Osteoblast (primary cell): ENCODE results near the gene CSDE1. TPM values are rescaled to one million over a fixed set of nuclear protein-coding genes. Genes with fewer than 3 reads are reported as not detected.

ENCODE experiments used
- DNase-seq: peaks from one replicate; pipeline ENCODE4 v3.0.0; 2011; ENCODE audit warnings: low spot score, mixed read lengths; ENCODE audit not compliant: insufficient read length; ENCODE audit errors: missing footprints
- H2AFZ ChIP-seq: 2 replicates; pipeline ENCODE4 v1.6.0; 2011; ENCODE audit warnings: mild to moderate bottlenecking, low read length
- H3K27ac ChIP-seq: 2 replicates; pipeline ENCODE4 v1.5.1; 2011; ENCODE audit warnings: mild to moderate bottlenecking, low read depth, low read length, moderate library complexity
- H3K27me3 ChIP-seq: 2 replicates; pipeline ENCODE4 v1.6.0; 2012; ENCODE audit warnings: mild to moderate bottlenecking, control low read depth, inconsistent platforms, low read length, moderate library complexity; ENCODE audit not compliant: insufficient read depth
- H3K36me3 ChIP-seq: 2 replicates; pipeline ENCODE4 v1.5.1; 2011; ENCODE audit warnings: mild to moderate bottlenecking, low read length, control low read depth, moderate library complexity; ENCODE audit not compliant: insufficient read depth
- H3K4me1 ChIP-seq: 2 replicates; pipeline ENCODE4 v1.5.1; 2011; ENCODE audit warnings: mild to moderate bottlenecking, low read length, control low read depth, moderate library complexity; ENCODE audit not compliant: insufficient read depth
- H3K4me2 ChIP-seq: 2 replicates; pipeline ENCODE4 v1.6.0; 2011; ENCODE audit warnings: mild to moderate bottlenecking, low read length; ENCODE audit not compliant: insufficient read depth
- H3K4me3 ChIP-seq: fragments of 200-600 bp; sonication (generic); 3 replicates; pipeline ENCODE4 v1.5.1; 2012; ENCODE audit warnings: mild to moderate bottlenecking, low read length, inconsistent platforms; ENCODE audit not compliant: insufficient read depth
- H3K79me2 ChIP-seq: 2 replicates; pipeline ENCODE4 v1.6.0; 2012; ENCODE audit warnings: mild to moderate bottlenecking, low read length, control low read depth, inconsistent platforms; ENCODE audit not compliant: insufficient read depth
- H3K9me3 ChIP-seq: 2 replicates; pipeline ENCODE4 v1.5.1; 2011; ENCODE audit warnings: low read depth, low read length, control low read depth
- H4K20me1 ChIP-seq: 2 replicates; pipeline ENCODE4 v1.6.0; 2012; ENCODE audit warnings: mild to moderate bottlenecking, low read length, control low read depth; ENCODE audit not compliant: insufficient read depth
- CTCF ChIP-seq: IDR thresholded peaks from 2 replicates; pipeline ENCODE4 v1.5.1; 2011; ENCODE audit warnings: mild to moderate bottlenecking, low read depth, low read length, moderate library complexity; ENCODE audit errors: extremely low read depth
- total RNA-seq: library from RNA; depleted of rRNA; stranded (reverse); fragments of >200 nt; gene quantifications from 2 replicates; pipeline ENCODE4 v1.2.3, GENCODE V29; 2012

The CSDE1 gene
- total RNA-seq, 1 donor = 599 TPM

- Histone ChIP-seq H3K4me3 (no peak overlapping the region), H3K4me1 (no peaks in the 10 kb centered on the region), H3K79me2 (no peaks in the 10 kb centered on the region), H3K9me3 (no peaks in the 10 kb centered on the region), H3K27ac (no peak overlapping the region), H3K4me2 (no peak overlapping the region), H2AFZ (no peak overlapping the region), H3K27me3 (no peaks in the 10 kb centered on the region), H4K20me1 (no peaks in the 10 kb centered on the region), H3K36me3 (peaks cover 11% of the 10 kb centered on the region)
- DNase-seq = no peak
- TF ChIP-seq CTCF = no peak
Observed at GRCh38 chr1:114701931-114702330, 55.9 kb downstream of the CSDE1 start.

GRCh38 chr1:114700036-114700600, 57.7 kb downstream of the CSDE1 start:
- no peaks in the 10 kb centered on the region for H3K9me3 ChIP-seq
- H3K4me1 ChIP-seq = no peaks in the 10 kb centered on the region
- no peak for DNase-seq
- no peak overlapping the region for H3K4me2 ChIP-seq
- no peaks in the 10 kb centered on the region for H3K79me2 ChIP-seq
- no peaks in the 10 kb centered on the region for H4K20me1 ChIP-seq
- no peaks in the 10 kb centered on the region for H3K36me3 ChIP-seq
- TF ChIP-seq CTCF = no peak
- no peak overlapping the region for H3K27ac ChIP-seq
- H2AFZ ChIP-seq = no peak overlapping the region
- H3K27me3 ChIP-seq = peaks cover 4% of the 10 kb centered on the region
- no peak overlapping the region for H3K4me3 ChIP-seq

- no peaks in the 10 kb centered on the region for H4K20me1 ChIP-seq
- no peak overlapping the region for H2AFZ ChIP-seq
- H3K9me3 ChIP-seq = no peaks in the 10 kb centered on the region
- no peaks in the 10 kb centered on the region for H3K4me1 ChIP-seq
- no peak overlapping the region for H3K27ac ChIP-seq
- no peaks in the 10 kb centered on the region for H3K79me2 ChIP-seq
- no peak for DNase-seq
- no peak overlapping the region for H3K4me2 ChIP-seq
- no peak for TF ChIP-seq CTCF
- H3K36me3 ChIP-seq = no peaks in the 10 kb centered on the region
- H3K27me3 ChIP-seq = peaks cover 4% of the 10 kb centered on the region
- no peak overlapping the region for H3K4me3 ChIP-seq
Observed at GRCh38 chr1:114696810-114697209, 61.0 kb downstream of the CSDE1 start.

GRCh38 chr1:114695430-114696058, 62.2 kb downstream of the CSDE1 start, which contains the start of gene AMPD1:
Gene AMPD1, minus strand, starts transcription at chr1:114695546. Its CDS starts 75 bp downstream, at chr1:114695471.
- no peak within 1 kb of the TSS for H3K4me3 ChIP-seq
- no peaks in the 10 kb centered on the region for H3K36me3 ChIP-seq
- H3K79me2 ChIP-seq = no peaks in the 10 kb centered on the region
- DNase-seq = peak; percentile 39
- no peak within 1 kb of the TSS for H2AFZ ChIP-seq
- no peak within 1 kb of the TSS for H3K4me2 ChIP-seq
- no peak for TF ChIP-seq CTCF
- H3K27me3 ChIP-seq = peaks cover 4% of the 10 kb centered on the region
- H4K20me1 ChIP-seq = no peaks in the 10 kb centered on the region
- H3K27ac ChIP-seq = no peak within 1 kb of the TSS
- H3K4me1 ChIP-seq = no peaks in the 10 kb centered on the region
- no peaks in the 10 kb centered on the region for H3K9me3 ChIP-seq
